Lung (tissue), 12 donors: Measurements from ENCODE around the gene AGAP1. TPM values are rescaled to one million over a fixed set of nuclear protein-coding genes. Genes with fewer than 3 reads are reported as not detected.

Experiments
- ATAC-seq: fragments of 200-7000 bp; cut with Tn5 transposase; one replicate; pipeline ENCODE4 v1.9.1; 2020; ENCODE audit warnings: moderate number of reproducible peaks; ENCODE audit not compliant: insufficient read depth, low FRiP score
- DNase-seq, 3 donors: peaks; one replicate each; pipeline ENCODE4 v3.0.0-alpha.2; 2013 to 2017
- H3K27ac ChIP-seq, 2 donors: one replicate each; pipeline ENCODE4 v1.5.1; 2013; ENCODE audit warnings: mild to moderate bottlenecking in 2 of 2, moderate library complexity in 2 of 2, control low read depth in 1 of 2, inconsistent platforms in 1 of 2, low read depth in 1 of 2, low read length in 1 of 2
- H3K27me3 ChIP-seq, 3 donors: one replicate each; pipeline ENCODE4 v1.5.1; 2013; ENCODE audit warnings: low read length in 2 of 3; ENCODE audit not compliant: control insufficient read depth in 3 of 3, insufficient read depth in 3 of 3
- H3K36me3 ChIP-seq, 4 donors: one replicate each; pipeline ENCODE4 v1.5.1; 2013; ENCODE audit warnings: low read length in 4 of 4, mild to moderate bottlenecking in 1 of 4, moderate library complexity in 1 of 4; ENCODE audit not compliant: control insufficient read depth in 4 of 4, insufficient read depth in 4 of 4
- H3K4me1 ChIP-seq, 5 donors: one replicate each; pipeline ENCODE4 v1.5.1; 2013; ENCODE audit warnings: low read length in 5 of 5, mild to moderate bottlenecking in 2 of 5, moderate library complexity in 1 of 5; ENCODE audit not compliant: control insufficient read depth in 5 of 5, insufficient read depth in 5 of 5
- H3K4me3 ChIP-seq: one replicate; pipeline ENCODE4 v1.5.1; 2013; ENCODE audit warnings: mild to moderate bottlenecking, control low read depth, moderate library complexity
- H3K9ac ChIP-seq, 2 donors: one replicate each; pipeline ENCODE4 v1.5.1; 2013; ENCODE audit warnings: low read length in 2 of 2, control low read depth in 1 of 2; ENCODE audit not compliant: insufficient read depth in 1 of 2
- H3K9me3 ChIP-seq, 4 donors: one replicate each; pipeline ENCODE4 v1.5.1; 2013; ENCODE audit warnings: low read length in 3 of 4, mild to moderate bottlenecking in 1 of 4, moderate library complexity in 1 of 4; ENCODE audit not compliant: control insufficient read depth in 4 of 4, insufficient read depth in 3 of 4
- WGBS, 2 donors: extraction: QIAGEN DNeasy Blood & Tissue Kit; methylation state at CpG; one replicate each; pipeline ENCODE4 v1.1.7; 2013; 5-methylcytosine and 5-hydroxymethylcytosine counted together
- polyA plus RNA-seq, 2 donors: library from polyadenylated mRNA; stranded (reverse); fragments of 200-250 nt; gene quantifications; one replicate each; pipeline ENCODE4 v1.2.1, GENCODE V29; 2013
- total RNA-seq, 2 donors: library from RNA; depleted of rRNA in 1 of 2; stranded (reverse); fragments of >200 nt in 1 of 2; gene quantifications; one replicate each; pipeline ENCODE4 v1.2.1, GENCODE V29; 2014 to 2021
- TF ChIP-seq, protein P1 (sequence below): IDR thresholded peaks from 2 replicates; pipeline ENCODE4 v1.5.1; 2012; ENCODE audit warnings: mild to moderate bottlenecking; ENCODE audit errors: control extremely low read depth, extremely low read depth
- donor health status: control.
- donor health status: control.
- donor health status: Bipolar disorder and iron deficiency.
- donor health status: healthy.
- donor health status: DM: yes; HTN: yes; CAD: no.

The AGAP1 gene
- total and polyA plus RNA-seq, 4 donors, result 6.6 to 39.4 (median 20.2) TPM

DNA sequence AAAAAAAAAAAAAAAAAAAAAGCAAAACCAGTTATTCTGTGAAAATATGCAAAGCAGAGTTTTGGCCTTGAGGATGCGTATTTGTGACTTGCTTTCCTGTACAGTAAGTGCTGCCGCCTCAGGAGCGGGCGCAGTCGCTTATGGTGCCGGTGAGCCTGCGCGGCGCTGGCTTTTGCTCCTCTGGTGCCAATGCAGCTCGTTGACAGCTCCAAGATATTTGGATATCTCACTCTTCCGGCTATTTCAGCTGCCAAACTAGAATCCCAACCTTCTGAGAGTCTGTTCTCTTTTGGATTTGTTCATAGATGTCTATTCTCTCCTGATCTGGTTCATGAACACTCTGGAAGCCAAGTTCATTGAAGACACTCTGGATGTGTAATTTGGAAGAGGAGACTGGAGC, 184.1 kb downstream of the AGAP1 start:
- H3K27ac ChIP-seq, result no peak overlapping the region
- TF ChIP-seq, protein P1, sequence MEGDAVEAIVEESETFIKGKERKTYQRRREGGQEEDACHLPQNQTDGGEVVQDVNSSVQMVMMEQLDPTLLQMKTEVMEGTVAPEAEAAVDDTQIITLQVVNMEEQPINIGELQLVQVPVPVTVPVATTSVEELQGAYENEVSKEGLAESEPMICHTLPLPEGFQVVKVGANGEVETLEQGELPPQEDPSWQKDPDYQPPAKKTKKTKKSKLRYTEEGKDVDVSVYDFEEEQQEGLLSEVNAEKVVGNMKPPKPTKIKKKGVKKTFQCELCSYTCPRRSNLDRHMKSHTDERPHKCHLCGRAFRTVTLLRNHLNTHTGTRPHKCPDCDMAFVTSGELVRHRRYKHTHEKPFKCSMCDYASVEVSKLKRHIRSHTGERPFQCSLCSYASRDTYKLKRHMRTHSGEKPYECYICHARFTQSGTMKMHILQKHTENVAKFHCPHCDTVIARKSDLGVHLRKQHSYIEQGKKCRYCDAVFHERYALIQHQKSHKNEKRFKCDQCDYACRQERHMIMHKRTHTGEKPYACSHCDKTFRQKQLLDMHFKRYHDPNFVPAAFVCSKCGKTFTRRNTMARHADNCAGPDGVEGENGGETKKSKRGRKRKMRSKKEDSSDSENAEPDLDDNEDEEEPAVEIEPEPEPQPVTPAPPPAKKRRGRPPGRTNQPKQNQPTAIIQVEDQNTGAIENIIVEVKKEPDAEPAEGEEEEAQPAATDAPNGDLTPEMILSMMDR, result no peak
- no peak overlapping the region for H3K4me3 ChIP-seq
- H3K9ac ChIP-seq, result no peak overlapping the region
- no peaks in the 10 kb centered on the region for H3K9me3 ChIP-seq
- ATAC-seq (no peak), DNase-seq (no peak)
- peaks cover 0 to 2% (median 0%) of the 10 kb centered on the region in 3 donors for H3K27me3 ChIP-seq
- H3K36me3 ChIP-seq, result no peaks in the 10 kb centered on the region
- peaks cover 0 to 8% (median 6%) of the 10 kb centered on the region in 5 donors for H3K4me1 ChIP-seq
- 91 to 94% methylated on average over 11 of the region's 11 CpGs for WGBS, 2 donors

DNA sequence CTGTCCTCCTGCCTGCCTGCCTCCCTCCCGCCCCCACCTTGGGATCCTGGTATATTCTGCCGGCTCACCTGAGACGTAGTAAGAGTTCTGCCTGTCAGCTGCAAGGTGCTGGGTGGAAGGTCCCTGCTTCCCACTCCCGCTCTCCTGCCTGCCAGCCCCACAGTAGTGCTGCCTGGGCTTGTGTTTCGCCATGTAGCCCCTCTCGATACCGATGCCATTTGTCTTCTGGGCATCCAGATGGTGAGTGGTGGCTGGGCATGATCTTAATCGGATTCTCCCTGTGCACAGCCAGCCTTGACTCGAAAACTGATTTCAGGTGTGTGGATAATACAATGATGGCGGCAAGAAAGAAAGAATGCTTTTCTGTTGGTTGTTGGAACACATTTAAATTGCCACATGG, 184.9 kb downstream of the AGAP1 start:
- no peak overlapping the region for H3K4me3 ChIP-seq
- H3K27me3 ChIP-seq, result no peaks in the 10 kb centered on the region
- ATAC-seq, result no peak
- no peaks in the 10 kb centered on the region for H3K36me3 ChIP-seq
- no peak overlapping the region for H3K27ac ChIP-seq
- no peaks in the 10 kb centered on the region for H3K9me3 ChIP-seq
- WGBS, 2 donors, result 93 to 95% methylated on average over 10 of the region's 10 CpGs
- H3K4me1 ChIP-seq, result peaks cover 0 to 8% (median 6%) of the 10 kb centered on the region in 5 donors
- DNase-seq, result no peak
- TF ChIP-seq, protein P1, result no peak
- no peak overlapping the region for H3K9ac ChIP-seq

DNA sequence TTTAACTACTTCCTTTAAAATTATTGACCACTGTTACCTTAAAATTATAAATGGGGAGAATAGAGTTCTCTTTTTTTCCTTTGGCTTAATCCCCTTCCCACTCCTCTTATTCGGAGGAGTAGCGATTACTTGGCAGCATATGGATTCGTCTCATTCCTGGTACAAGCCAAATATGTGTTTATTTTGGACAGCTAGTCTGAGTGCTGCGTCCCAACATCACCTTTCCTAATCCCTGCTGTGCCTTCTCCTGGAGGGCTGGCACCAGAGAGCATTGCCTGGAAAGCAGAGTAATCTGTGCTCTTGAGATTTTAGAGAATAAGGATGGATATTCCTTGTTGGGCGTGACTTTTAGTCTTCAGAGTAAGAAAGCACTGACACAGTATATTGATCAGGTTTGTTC, 185.6 kb downstream of the AGAP1 start:
- Histone ChIP-seq H3K36me3 (no peaks in the 10 kb centered on the region), H3K27me3 (no peaks in the 10 kb centered on the region), H3K9me3 (no peaks in the 10 kb centered on the region), H3K4me1 (peaks cover 0 to 8% (median 6%) of the 10 kb centered on the region in 5 donors), H3K27ac (no peak overlapping the region), H3K4me3 (no peak overlapping the region), H3K9ac (no peak overlapping the region)
- TF ChIP-seq, protein P1, result no peak
- no peak for DNase-seq
- ATAC-seq, result no peak
- 65 to 76% methylated on average over 5 of the region's 5 CpGs for WGBS, 2 donors
